HEK293 (cell line): ENCODE measurements around the gene SYDE2.

Experiments used
- GFI1B ChIP-seq: fragments of 450-650 bp; formaldehyde crosslinking; IDR thresholded peaks from 2 replicates; pipeline ENCODE4 v1.5.1; 2016; ENCODE audit warnings: missing biosample characterization, missing genetic modification characterization
- HOXA7 ChIP-seq: sonication (generic); formaldehyde crosslinking; IDR thresholded peaks from 2 replicates; pipeline ENCODE4 v1.8.1; 2022; ENCODE audit warnings: missing genetic modification reagents, borderline replicate concordance
- IKZF3 ChIP-seq: fragments of 450-650 bp; IDR thresholded peaks from 2 replicates; pipeline ENCODE4 v1.5.0; 2018; ENCODE audit warnings: missing biosample characterization, mild to moderate bottlenecking, missing genetic modification characterization, moderate library complexity
- PRDM6 ChIP-seq: fragments of 450-650 bp; formaldehyde crosslinking; IDR thresholded peaks from 2 replicates; pipeline ENCODE4 v1.5.1; 2017; ENCODE audit warnings: missing biosample characterization, missing genetic modification characterization
- REST ChIP-seq: fragments of 450-650 bp; formaldehyde crosslinking; IDR thresholded peaks from 2 replicates; pipeline ENCODE4 v1.5.1; 2016; ENCODE audit warnings: missing biosample characterization, missing genetic modification characterization
- SETDB1 ChIP-seq: IDR thresholded peaks from one replicate; pipeline ENCODE4 v1.6.1; 2017; ENCODE audit warnings: mild to moderate bottlenecking, low read length, moderate library complexity, mixed read lengths; ENCODE audit not compliant: insufficient read length
- WT1 ChIP-seq: fragments of 450-650 bp; formaldehyde crosslinking; IDR thresholded peaks from 2 replicates; pipeline ENCODE4 v1.5.1; 2016; ENCODE audit warnings: missing biosample characterization, missing genetic modification characterization
- YY1 ChIP-seq: fragments of 450-650 bp; formaldehyde crosslinking; IDR thresholded peaks from 2 replicates; pipeline ENCODE4 v1.5.1; 2018; ENCODE audit warnings: missing biosample characterization, missing genetic modification characterization
- ZBTB48 ChIP-seq: fragments of 450-650 bp; formaldehyde crosslinking; IDR thresholded peaks from 2 replicates; pipeline ENCODE4 v1.5.1; 2016; ENCODE audit warnings: missing biosample characterization, missing genetic modification characterization
- ZBTB49 ChIP-seq: fragments of 450-650 bp; formaldehyde crosslinking; IDR thresholded peaks from 2 replicates; pipeline ENCODE4 v1.5.1; 2016; ENCODE audit warnings: missing biosample characterization, missing genetic modification characterization, low read depth
- ZEB2 ChIP-seq: fragments of 450-650 bp; formaldehyde crosslinking; IDR thresholded peaks from 2 replicates; pipeline ENCODE4 v1.5.1; 2016; ENCODE audit warnings: missing biosample characterization, missing genetic modification characterization
- ZFP3 ChIP-seq: fragments of 450-650 bp; formaldehyde crosslinking; IDR thresholded peaks from 2 replicates; pipeline ENCODE4 v1.5.1; 2016; ENCODE audit warnings: low read depth, missing biosample characterization, missing genetic modification characterization
- ZNF112 ChIP-seq: fragments of 450-650 bp; formaldehyde crosslinking; IDR thresholded peaks from 2 replicates; pipeline ENCODE4 v1.5.0; 2017; ENCODE audit warnings: missing biosample characterization, missing genetic modification characterization
- ZNF132 ChIP-seq: fragments of 450-650 bp; formaldehyde crosslinking; IDR thresholded peaks from 2 replicates; pipeline ENCODE4 v1.5.1; 2017; ENCODE audit warnings: missing biosample characterization, missing genetic modification characterization, borderline replicate concordance
- ZNF138 ChIP-seq: fragments of 450-650 bp; formaldehyde crosslinking; IDR thresholded peaks from 2 replicates; pipeline ENCODE4 v1.5.1; 2016; ENCODE audit warnings: missing biosample characterization, missing genetic modification characterization, borderline replicate concordance
- ZNF221 ChIP-seq: fragments of 450-650 bp; formaldehyde crosslinking; IDR thresholded peaks from 2 replicates; pipeline ENCODE4 v1.5.1; 2017; ENCODE audit warnings: missing biosample characterization, missing genetic modification characterization, borderline replicate concordance
- ZNF26 ChIP-seq: fragments of 450-650 bp; formaldehyde crosslinking; IDR thresholded peaks from 2 replicates; pipeline ENCODE4 v1.5.1; 2016; ENCODE audit warnings: missing biosample characterization, missing genetic modification characterization
- ZNF280C ChIP-seq: fragments of 450-650 bp; formaldehyde crosslinking; IDR thresholded peaks from 2 replicates; pipeline ENCODE4 v1.5.1; 2016; ENCODE audit warnings: missing biosample characterization, missing genetic modification characterization
- ZNF302 ChIP-seq: fragments of 450-650 bp; formaldehyde crosslinking; IDR thresholded peaks from 2 replicates; pipeline ENCODE4 v1.5.1; 2016; ENCODE audit warnings: missing biosample characterization, missing genetic modification characterization, low read depth
- ZNF391 ChIP-seq: fragments of 450-650 bp; formaldehyde crosslinking; IDR thresholded peaks from 2 replicates; pipeline ENCODE4 v1.5.1; 2016; ENCODE audit warnings: low read depth, missing biosample characterization, missing genetic modification characterization, borderline replicate concordance
- ZNF404 ChIP-seq: fragments of 450-650 bp; formaldehyde crosslinking; IDR thresholded peaks from 2 replicates; pipeline ENCODE4 v1.5.1; 2017; ENCODE audit warnings: missing biosample characterization, missing genetic modification characterization
- ZNF510 ChIP-seq: fragments of 450-650 bp; formaldehyde crosslinking; IDR thresholded peaks from 2 replicates; pipeline ENCODE4 v1.5.1; 2018; ENCODE audit warnings: mild to moderate bottlenecking, missing genetic modification characterization, missing biosample characterization; ENCODE audit not compliant: insufficient replicate concordance
- ZNF514 ChIP-seq: fragments of 450-650 bp; formaldehyde crosslinking; IDR thresholded peaks from 2 replicates; pipeline ENCODE4 v1.5.1; 2016; ENCODE audit warnings: missing biosample characterization, missing genetic modification characterization
- ZNF548 ChIP-seq: fragments of 450-650 bp; formaldehyde crosslinking; IDR thresholded peaks from 2 replicates; pipeline ENCODE4 v1.5.1; 2016; ENCODE audit warnings: missing biosample characterization, missing genetic modification characterization
- ZNF555 ChIP-seq: fragments of 450-650 bp; formaldehyde crosslinking; conservative IDR thresholded peaks from 2 replicates; pipeline ENCODE4 v1.5.1; 2017; ENCODE audit warnings: missing biosample characterization, mild to moderate bottlenecking, missing genetic modification characterization, inconsistent platforms
- ZNF596 ChIP-seq: fragments of 450-650 bp; IDR thresholded peaks from 2 replicates; pipeline ENCODE4 v1.5.0; 2018; ENCODE audit warnings: missing biosample characterization, mild to moderate bottlenecking, missing genetic modification characterization, moderate library complexity
- ZNF664 ChIP-seq: fragments of 450-650 bp; formaldehyde crosslinking; IDR thresholded peaks from 2 replicates; pipeline ENCODE4 v1.5.1; 2016; ENCODE audit warnings: missing biosample characterization, missing genetic modification characterization
- ZNF670 ChIP-seq: fragments of 450-650 bp; formaldehyde crosslinking; IDR thresholded peaks from 2 replicates; pipeline ENCODE4 v1.5.1; 2016; ENCODE audit warnings: missing biosample characterization, missing genetic modification characterization, low read depth
- ZNF768 ChIP-seq: fragments of 450-650 bp; formaldehyde crosslinking; IDR thresholded peaks from 2 replicates; pipeline ENCODE4 v1.5.1; 2018; ENCODE audit warnings: missing biosample characterization, mild to moderate bottlenecking, missing genetic modification characterization

Gene SYDE2

GRCh38 chr1:85201340-85202091 lies 700 bp upstream of the SYDE2 start (continued):
- peak; percentile 88 for TF ChIP-seq ZEB2 (tag by site-specific recombination)
- no peak for TF ChIP-seq GFI1B (tag by site-specific recombination)
- peak; percentile 62 for TF ChIP-seq REST (tag by site-specific recombination)
- peak; percentile 52; the same call in 1 of the 2 replicates for TF ChIP-seq ZNF596
- TF ChIP-seq ZBTB49 (tag by site-specific recombination), result no peak
- no peak for TF ChIP-seq HOXA7 (CRISPR knock-in tag)
- TF ChIP-seq ZNF138, result no peak
- TF ChIP-seq ZNF768 (tag by site-specific recombination), result no peak
- no peak for TF ChIP-seq ZNF664 (tag by site-specific recombination)
- no peak for TF ChIP-seq ZNF132 (tag by site-specific recombination)
- no peak for TF ChIP-seq ZFP3
- no peak for TF ChIP-seq ZNF670 (tag by site-specific recombination)
- TF ChIP-seq YY1 (tag by site-specific recombination), result no peak; the same call in 1 of the 2 replicates
- peak; percentile 20; the same call in 1 of the 2 replicates for TF ChIP-seq ZNF391
- TF ChIP-seq ZNF280C (tag by site-specific recombination), result no peak
- no peak for TF ChIP-seq ZNF510 (tag by site-specific recombination)
- TF ChIP-seq ZNF514 (tag by site-specific recombination), result no peak
- no peak for TF ChIP-seq ZNF404
- TF ChIP-seq ZNF302, result no peak
- peak; percentile 98 for TF ChIP-seq ZBTB48 (tag by site-specific recombination)
- TF ChIP-seq ZNF26 (tag by site-specific recombination), result no peak
- TF ChIP-seq IKZF3, result peak; percentile 57
- no peak for TF ChIP-seq SETDB1
- no peak for TF ChIP-seq ZNF221 (tag by site-specific recombination)
- TF ChIP-seq ZNF555 (tag by site-specific recombination), result no peak
- no peak for TF ChIP-seq PRDM6 (tag by site-specific recombination)
- no peak for TF ChIP-seq ZNF548 (tag by site-specific recombination)
- no peak for TF ChIP-seq WT1 (tag by site-specific recombination)
- TF ChIP-seq ZNF112 (tag by site-specific recombination), result no peak
